NCI-H187 treated with DMSO at 0.1 percent for 48 hours (cell line): ENCODE data around the gene ZIC4.

Experiments
- DNase-seq: peaks from one replicate; lab custom pipeline; 2025; lab: John Stamatoyannopoulos, UW

Gene ZIC4

GRCh38 chr3:147405231-147406027 is 914 bp downstream of the ZIC4 start:
- no peak for DNase-seq

GRCh38 chr3:147404800-147405230 is 1.5 kb downstream of the ZIC4 start:
- no peak for DNase-seq

DNA sequence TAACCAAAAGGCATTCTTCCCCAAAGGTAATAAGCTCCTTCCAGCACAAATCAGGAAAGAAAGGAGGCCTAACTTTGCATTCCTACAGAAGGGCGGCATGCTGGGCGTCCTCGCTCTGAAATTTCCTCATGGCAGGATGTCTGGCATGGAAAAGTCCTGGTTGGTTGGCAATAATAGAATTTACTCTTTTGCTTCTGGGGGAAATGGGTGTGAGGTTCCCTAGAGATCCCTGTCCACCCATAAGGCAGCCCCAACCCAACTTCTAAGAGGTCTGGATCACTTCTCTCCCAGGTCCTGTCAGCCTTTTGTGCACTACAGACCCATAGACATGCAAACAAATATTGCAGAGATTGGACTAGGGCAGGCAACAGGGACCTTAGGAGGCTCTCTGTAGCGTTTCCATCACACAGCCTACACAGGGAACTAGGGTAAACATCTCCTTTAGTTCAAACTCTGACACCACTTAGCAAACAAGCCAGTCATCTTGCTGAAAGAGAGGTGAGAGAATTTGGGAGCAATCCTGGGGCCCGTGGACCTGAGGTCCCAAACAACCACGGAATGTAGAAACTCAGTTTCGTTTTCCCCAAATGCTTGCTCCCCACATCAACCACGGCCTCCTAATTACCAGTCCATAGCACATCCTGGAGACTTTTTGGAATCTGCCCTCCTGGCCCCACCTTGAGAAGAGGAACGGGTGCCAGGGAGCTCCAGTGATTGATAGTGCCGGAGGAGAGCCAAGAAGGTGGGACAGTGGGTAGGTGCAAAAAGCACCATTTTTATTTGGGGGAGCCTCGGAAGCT is 2.1 kb downstream of the ZIC4 start:
- no peak for DNase-seq

DNA sequence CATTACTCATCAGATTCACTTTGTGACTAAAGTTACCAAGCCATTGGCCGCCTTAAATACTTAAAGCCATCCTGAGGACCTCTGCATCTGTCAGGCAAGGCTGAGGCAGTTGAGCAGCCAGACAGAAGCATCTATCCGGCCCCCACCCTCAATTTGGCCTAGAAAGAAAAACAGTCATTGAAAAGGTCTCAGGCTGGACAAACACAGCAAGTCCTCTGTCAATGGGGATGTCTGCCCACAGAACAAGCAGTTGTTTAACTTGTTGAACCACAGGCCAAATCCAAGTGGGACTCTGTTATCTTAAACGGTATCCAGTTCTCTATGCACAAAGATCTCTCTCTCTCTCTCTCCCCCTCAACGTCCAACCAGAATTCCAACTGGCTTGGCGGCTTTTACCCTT is 2.8 kb downstream of the ZIC4 start:
- no peak for DNase-seq

- DNase-seq = no peak
Observed at GRCh38 chr3:147402159-147402558, 4.2 kb downstream of the ZIC4 start.

- DNase-seq = no peak
Observed at GRCh38 chr3:147401421-147401820, 4.9 kb downstream of the ZIC4 start.

- DNase-seq = no peak
Observed at GRCh38 chr3:147400999-147401398, 5.3 kb downstream of the ZIC4 start.

DNA sequence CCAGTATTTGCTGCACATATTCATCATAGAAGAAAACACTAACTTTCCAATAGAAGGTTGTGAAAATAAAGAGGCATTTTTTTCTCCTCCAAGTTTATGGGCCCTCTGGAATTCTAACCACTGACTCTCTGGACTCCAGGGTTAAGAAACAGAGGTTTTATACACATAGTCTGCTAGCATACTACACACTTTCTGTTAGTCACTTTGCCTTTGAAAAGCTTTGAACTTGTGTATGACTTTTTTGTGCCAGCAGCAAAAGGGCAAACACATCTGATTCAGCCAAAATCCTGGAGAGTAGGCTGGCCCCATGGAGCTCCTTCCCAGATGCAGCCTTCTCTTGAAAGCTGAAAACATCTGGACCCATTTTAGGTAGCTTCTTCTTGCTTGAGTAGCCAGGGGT is 6.2 kb downstream of the ZIC4 start:
- DNase-seq = no peak

DNA sequence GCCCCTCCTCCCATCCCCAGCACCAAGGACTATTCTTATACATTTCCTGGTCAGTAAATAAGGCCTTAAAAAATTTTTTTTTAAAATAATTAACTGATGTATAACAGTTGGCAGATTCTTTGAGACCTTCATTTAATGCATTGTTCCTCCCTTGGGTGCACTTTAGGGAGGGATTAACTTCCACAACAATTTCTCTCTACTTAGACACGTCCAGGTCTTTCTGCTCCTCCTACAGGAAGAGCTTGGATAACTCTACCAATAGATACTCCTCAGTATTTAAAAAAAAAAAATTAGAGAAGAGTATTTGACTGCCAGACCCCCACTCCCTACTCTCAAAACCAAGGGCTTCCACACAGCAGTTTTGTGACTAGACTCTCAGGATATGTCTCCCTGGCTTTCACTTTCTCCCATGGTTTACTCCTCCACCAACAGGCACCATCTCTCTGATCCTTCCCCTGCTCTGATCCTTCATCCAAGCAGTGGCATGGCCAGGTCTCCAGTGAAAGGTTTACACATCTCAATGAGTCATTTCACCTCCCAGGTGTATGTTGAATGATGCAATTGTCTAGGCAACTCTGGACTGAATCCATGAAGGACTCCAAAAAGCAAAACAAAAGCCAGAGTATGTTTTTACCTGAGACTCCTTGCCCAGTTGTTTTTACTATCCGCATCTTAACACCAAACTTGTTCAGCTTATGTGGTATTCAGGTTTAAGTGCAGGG is 7.4 kb downstream of the ZIC4 start:
- no peak for DNase-seq

- no peak for DNase-seq
Observed at GRCh38 chr3:147397875-147398812, 8.2 kb downstream of the ZIC4 start.

GRCh38 chr3:147397155-147397874 is 9.0 kb downstream of the ZIC4 start:
- DNase-seq = no peak

DNA sequence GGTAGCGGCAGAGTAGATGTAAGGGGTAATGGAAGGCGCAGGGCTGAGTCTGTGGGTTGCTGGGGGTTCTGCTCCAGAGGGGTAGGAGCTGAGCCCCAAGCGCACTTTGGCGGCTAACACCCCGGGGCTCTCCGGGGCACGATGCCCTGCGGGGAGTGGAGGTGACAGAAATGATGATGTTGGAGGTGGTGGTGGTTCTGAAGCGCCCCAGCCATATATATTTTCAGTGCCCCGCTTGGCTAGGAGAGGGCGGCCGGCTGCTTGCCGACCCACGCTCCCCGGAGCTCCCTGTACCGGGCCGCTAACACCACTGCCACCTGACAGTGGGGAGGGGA is 9.7 kb downstream of the ZIC4 start:
- no peak for DNase-seq

DNA sequence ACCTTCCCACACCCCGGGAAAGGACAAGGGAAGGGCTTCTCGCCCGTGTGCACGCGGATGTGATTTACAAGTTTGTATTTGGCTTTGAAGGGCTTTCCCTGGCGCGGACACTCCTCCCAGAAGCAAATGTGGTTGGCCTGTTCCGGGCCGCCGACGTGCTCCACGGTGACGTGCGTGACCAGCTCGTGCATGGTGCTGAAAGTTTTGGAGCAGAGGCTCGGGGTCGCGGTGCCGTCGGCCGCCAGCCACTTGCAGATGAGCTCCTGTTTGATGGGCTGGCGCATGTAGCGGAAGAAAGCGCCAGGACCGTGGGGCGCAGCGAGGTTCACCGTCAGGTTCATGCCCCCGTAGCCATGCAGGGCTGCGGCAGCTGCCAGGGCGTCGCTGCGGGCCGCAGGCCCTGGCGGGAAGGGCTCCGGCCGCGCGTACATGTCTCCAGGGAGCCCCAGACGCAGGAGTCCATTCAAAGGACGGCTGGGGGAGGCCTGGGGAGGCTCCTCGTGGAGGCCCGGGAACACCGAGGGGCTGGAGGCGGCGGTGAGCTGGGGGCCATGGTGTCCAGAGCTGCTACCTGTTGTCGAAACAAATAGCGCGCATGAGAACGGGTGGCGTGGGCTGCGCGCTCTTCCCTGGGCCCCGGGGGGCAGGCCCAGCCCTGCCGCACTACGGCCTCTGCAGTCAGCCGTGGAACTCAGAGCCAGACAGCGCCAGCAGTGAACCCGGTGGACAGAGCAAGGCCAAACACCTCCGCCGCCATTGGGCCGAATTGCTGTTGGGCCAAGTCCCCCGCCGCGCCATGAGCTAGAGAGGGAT is 10.2 kb downstream of the ZIC4 start:
- no peak for DNase-seq

DNA sequence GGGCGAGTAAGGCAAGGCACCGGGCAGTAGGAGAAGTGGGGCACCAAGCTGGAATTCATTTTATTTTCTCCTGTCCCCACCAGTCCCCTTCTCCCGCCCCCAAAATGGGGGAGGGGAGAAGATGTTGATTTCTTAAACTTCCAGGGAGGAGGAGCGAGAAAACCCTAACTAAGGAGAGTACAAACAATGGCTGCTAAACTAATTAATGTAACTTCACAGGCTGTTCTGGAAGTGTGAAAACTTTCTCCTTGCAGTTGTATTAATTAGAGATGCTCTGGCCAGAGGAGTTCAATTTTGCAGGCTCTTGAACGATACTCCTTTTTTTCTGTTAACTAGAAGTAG is 11.5 kb downstream of the ZIC4 start:
- DNase-seq = no peak

- no peak for DNase-seq
Observed at GRCh38 chr3:147393943-147394883, 12.1 kb downstream of the ZIC4 start.

DNA sequence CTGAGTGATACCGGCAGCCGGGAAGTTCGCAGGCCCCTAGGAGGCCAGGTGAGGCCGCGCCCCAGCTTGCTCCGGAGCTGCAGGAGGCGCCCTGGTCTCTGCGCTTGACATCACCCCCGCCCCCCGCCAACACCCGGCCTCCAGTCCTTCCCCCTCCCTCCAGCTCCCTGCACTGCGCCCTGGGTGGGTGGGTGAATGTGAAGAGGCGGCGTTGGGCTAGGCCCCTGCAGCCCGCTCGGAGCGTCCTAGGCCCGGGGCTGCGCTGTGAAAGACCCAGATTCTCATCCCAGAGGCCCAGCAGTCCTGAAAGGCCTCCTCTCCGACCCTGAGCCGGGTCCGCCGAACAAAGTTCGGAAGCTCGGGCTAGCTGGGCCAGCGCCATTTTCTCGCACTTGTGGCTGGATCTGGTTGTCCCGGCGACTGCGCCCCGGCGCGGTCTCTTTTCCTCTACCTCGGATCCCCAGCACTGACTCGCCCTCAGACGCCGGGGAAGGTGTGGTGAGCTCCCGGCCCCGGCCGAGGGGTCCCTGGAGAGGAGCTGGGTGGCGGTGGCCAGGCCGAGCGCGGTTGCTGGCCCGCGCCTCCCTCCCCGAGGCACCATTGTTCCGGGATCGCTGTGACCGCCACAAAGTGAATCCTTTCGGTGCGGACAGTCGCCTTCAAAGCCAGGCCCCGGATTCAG is 12.9 kb downstream of the ZIC4 start:
- DNase-seq = no peak

GRCh38 chr3:147392625-147392946 is 13.8 kb downstream of the ZIC4 start:
- DNase-seq = no peak

DNA sequence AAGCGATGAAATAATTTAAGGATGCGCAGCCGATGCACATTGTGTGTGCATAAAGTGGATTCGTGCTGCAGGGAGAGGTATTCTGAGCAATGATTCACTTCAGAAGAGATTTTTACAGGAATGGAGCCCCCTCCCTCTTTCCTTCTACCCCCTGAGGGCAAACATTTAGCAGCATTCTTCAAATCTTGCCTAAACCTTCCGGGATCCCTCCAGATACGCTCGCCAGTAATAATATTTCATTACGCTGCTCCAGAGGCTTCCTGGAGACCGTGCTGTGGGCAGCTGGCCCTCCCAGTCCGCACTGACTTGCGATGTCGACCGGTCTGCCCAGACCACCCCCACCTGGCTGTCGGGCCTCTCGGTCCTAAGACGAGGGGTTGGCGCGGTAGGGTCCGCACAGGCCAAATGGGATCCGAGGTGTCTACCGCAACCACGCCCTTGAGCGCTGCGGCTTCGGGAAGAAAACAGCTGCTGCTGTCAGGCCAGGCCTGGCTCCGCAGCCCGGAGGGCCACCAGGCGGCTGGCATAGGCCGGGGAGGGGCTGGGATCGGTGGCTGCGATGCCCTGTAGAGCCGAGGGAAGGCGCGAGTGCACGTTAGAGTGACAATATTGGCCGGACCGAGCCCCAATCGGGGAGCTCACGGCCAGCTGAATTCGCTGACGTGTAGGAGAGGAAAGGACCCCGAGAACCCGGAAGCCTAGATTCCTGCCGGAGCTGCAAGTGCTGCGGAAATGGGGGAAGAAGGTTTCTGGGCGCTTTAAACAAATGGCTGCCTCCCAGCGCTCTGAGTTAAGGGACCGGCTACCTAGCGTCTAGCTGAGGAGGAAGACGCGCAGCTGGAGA is 14.3 kb downstream of the ZIC4 start:
- no peak for DNase-seq
